NCI-H2171 treated with DMSO at 0.1 percent for 48 hours (cell line): Measurements from ENCODE around the gene NDUFAF5.

Source experiments
- DNase-seq: peaks from one replicate; lab custom pipeline; 2025; lab: John Stamatoyannopoulos, UW

NDUFAF5 gene

GRCh38 chr20:13822459-13822858 lies 37.6 kb downstream of the NDUFAF5 start:
- no peak for DNase-seq

GRCh38 chr20:13824459-13824858 lies 39.6 kb downstream of the NDUFAF5 start:
- DNase-seq, result no peak

GRCh38 chr20:13825465-13825864 lies 40.6 kb downstream of the NDUFAF5 start:
- no peak for DNase-seq

GRCh38 chr20:13831476-13831875 lies 46.6 kb downstream of the NDUFAF5 start:
- DNase-seq, result no peak

GRCh38 chr20:13838664-13839063 lies 53.8 kb downstream of the NDUFAF5 start:
- no peak for DNase-seq

- DNase-seq, result no peak
Measured at GRCh38 chr20:13839421-13840092, 54.7 kb downstream of the NDUFAF5 start.

- no peak for DNase-seq
Measured at GRCh38 chr20:13840093-13840465, 55.3 kb downstream of the NDUFAF5 start.

GRCh38 chr20:13841206-13841605 lies 56.4 kb downstream of the NDUFAF5 start:
- peak; percentile 71 for DNase-seq

GRCh38 chr20:13844296-13844695 lies 59.5 kb downstream of the NDUFAF5 start:
- DNase-seq, result no peak

- no peak for DNase-seq
Measured at GRCh38 chr20:13851279-13851678, 66.5 kb downstream of the NDUFAF5 start.

GRCh38 chr20:13852306-13852705 lies 67.5 kb downstream of the NDUFAF5 start:
- no peak for DNase-seq

GRCh38 chr20:13855613-13856012 lies 70.8 kb downstream of the NDUFAF5 start:
- no peak for DNase-seq

- no peak for DNase-seq
Measured at GRCh38 chr20:13856354-13856753, 71.5 kb downstream of the NDUFAF5 start.

GRCh38 chr20:13857304-13857703 lies 72.5 kb downstream of the NDUFAF5 start:
- DNase-seq, result no peak

GRCh38 chr20:13857961-13858360 lies 73.1 kb downstream of the NDUFAF5 start:
- DNase-seq, result no peak

GRCh38 chr20:13858439-13858838 lies 73.6 kb downstream of the NDUFAF5 start:
- DNase-seq, result no peak

GRCh38 chr20:13858871-13859270 lies 74.0 kb downstream of the NDUFAF5 start:
- DNase-seq, result no peak

GRCh38 chr20:13862245-13862644 lies 77.4 kb downstream of the NDUFAF5 start:
- DNase-seq, result no peak

GRCh38 chr20:13863244-13863643 lies 78.4 kb downstream of the NDUFAF5 start:
- no peak for DNase-seq

GRCh38 chr20:13865156-13865555 lies 80.3 kb downstream of the NDUFAF5 start:
- DNase-seq, result no peak

- DNase-seq, result no peak
Measured at GRCh38 chr20:13865791-13866351, 81.0 kb downstream of the NDUFAF5 start.

GRCh38 chr20:13868331-13868730 lies 83.5 kb downstream of the NDUFAF5 start:
- no peak for DNase-seq

- DNase-seq, result no peak
Measured at GRCh38 chr20:13870170-13870748, 85.4 kb downstream of the NDUFAF5 start.
